Smooth muscle cell (in vitro differentiated cells): Measurements from ENCODE around the gene HSPB8. TPM values are rescaled to one million over a fixed set of nuclear protein-coding genes. Genes with fewer than 3 reads are reported as not detected.

Experiments
- DNase-seq: peaks from one replicate; lab custom pipeline; 2025; ENCODE audit not compliant: unreplicated experiment; lab: John Stamatoyannopoulos, UW
- H2AFZ ChIP-seq: fragments of 200-600 bp; sonication (generic); 2 replicates; pipeline ENCODE4 v1.6.0; 2016; ENCODE audit warnings: antibody characterized with exemption, low read depth, mild to moderate bottlenecking
- H3F3A ChIP-seq: fragments of 200-600 bp; sonication (generic); 2 replicates; pipeline ENCODE4 v1.6.0; 2017; ENCODE audit warnings: antibody characterized with exemption, low read depth
- H3K27ac ChIP-seq: fragments of 200-600 bp; sonication (generic); 2 replicates; pipeline ENCODE4 v1.5.1; 2016; ENCODE audit warnings: low read depth, mild to moderate bottlenecking
- H3K27me3 ChIP-seq: fragments of 200-600 bp; sonication (generic); 2 replicates; pipeline ENCODE4 v1.6.1; 2016; ENCODE audit warnings: low read depth, mild to moderate bottlenecking
- H3K36me3 ChIP-seq: fragments of 200-600 bp; sonication (generic); 2 replicates; pipeline ENCODE4 v1.5.1; 2016; ENCODE audit warnings: low read depth
- H3K4me1 ChIP-seq: fragments of 200-600 bp; sonication (generic); 2 replicates; pipeline ENCODE4 v1.5.1; 2016; ENCODE audit warnings: low read depth
- H3K4me2 ChIP-seq: fragments of 200-600 bp; sonication (generic); 2 replicates; pipeline ENCODE4 v1.6.0; 2016; ENCODE audit warnings: mild to moderate bottlenecking
- H3K4me3 ChIP-seq: fragments of 200-600 bp; sonication (generic); 2 replicates; pipeline ENCODE4 v1.5.1; 2016; ENCODE audit warnings: mild to moderate bottlenecking
- H3K79me2 ChIP-seq: fragments of 200-600 bp; sonication (generic); 2 replicates; pipeline ENCODE4 v1.6.0; 2016; ENCODE audit warnings: low read depth, mild to moderate bottlenecking
- H3K9ac ChIP-seq: fragments of 200-600 bp; sonication (generic); 2 replicates; pipeline ENCODE4 v1.6.0; 2016; ENCODE audit warnings: low read depth
- H3K9me3 ChIP-seq: fragments of 200-600 bp; sonication (generic); replicated peaks from 2 replicates; pipeline ENCODE4 v1.5.1; 2016; ENCODE audit warnings: low read depth
- H4K20me1 ChIP-seq: fragments of 200-600 bp; sonication (generic); 2 replicates; pipeline ENCODE4 v1.6.0; 2016; ENCODE audit warnings: low read depth
- WGBS: methylation state at CpG from one replicate; pipeline ENCODE4 v1.1.7; 2016; ENCODE audit warnings: low lambda C conversion rate; 5-methylcytosine and 5-hydroxymethylcytosine counted together
- polyA plus RNA-seq: library from polyadenylated mRNA; unstranded; fragments of >200 nt; fragmentation: Nextera tagmentation; extraction: Ambion mirVana; gene quantifications from 2 replicates; pipeline ENCODE4 v1.2.1, GENCODE V29; 2016
- total RNA-seq: library from RNA; depleted of rRNA; stranded (reverse); fragments of >200 nt; gene quantifications from 2 replicates; pipeline ENCODE4 v1.2.3, GENCODE V29; 2014
- TF ChIP-seq, protein P1 (sequence below): fragments of 200-600 bp; sonication (generic); IDR thresholded peaks from 2 replicates; pipeline ENCODE4 v1.5.1; 2017; ENCODE audit warnings: borderline replicate concordance, mild to moderate bottlenecking, antibody characterized with exemption; ENCODE audit not compliant: insufficient read depth, poor library complexity, severe bottlenecking

HSPB8 gene
- total and polyA plus RNA-seq, 2 experiments from 2014 or later: 38.4 to 103 TPM

DNA sequence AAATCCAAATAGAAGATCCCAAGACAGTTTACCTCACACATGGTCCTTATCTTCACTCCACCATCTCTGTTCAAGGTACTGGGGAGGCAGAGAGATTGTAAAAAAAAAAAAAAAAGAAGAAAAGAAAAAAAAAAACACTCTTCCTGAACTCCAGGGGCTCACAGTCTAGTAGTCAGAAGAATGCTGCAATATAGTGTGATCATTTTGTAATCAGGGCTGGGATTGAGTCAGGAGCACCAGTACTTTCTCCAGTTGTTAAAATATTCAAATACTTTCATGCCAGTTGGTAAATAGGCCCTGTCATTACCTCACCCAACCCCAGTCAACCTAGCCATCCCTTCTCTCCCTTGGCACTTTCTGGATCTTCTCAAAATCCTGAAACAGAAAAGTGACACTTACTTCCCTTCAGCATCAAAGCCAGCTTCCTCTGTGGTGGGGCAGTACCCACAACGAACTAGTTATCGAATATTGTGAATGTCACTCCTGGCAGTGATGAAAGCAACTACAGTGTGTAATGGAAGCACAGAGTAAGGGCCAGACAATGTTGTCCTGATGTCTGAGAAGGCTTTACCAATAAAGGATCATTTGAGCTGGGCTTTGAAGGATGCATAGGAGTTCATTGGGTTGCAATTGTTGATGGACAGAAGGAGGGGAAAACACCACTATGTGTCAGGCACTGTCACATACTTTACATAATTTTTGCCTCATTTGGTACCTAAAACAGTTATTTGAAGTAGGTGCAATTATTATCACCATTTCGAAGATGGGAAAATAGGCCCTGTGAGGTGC lies 44.3 kb upstream of the HSPB8 start:
- no peaks in the 10 kb centered on the region for H3K36me3 ChIP-seq
- H3K4me1 ChIP-seq: no peaks in the 10 kb centered on the region
- H3K9ac ChIP-seq: no peak overlapping the region
- H3K4me3 ChIP-seq: no peak overlapping the region
- H3K9me3 ChIP-seq: peaks cover 5% of the 10 kb centered on the region
- no peak for DNase-seq
- 92% methylated on average over 3 of the region's 3 CpGs for WGBS
- no peak overlapping the region for H3K4me2 ChIP-seq
- no peaks in the 10 kb centered on the region for H3K79me2 ChIP-seq
- no peaks in the 10 kb centered on the region for H4K20me1 ChIP-seq
- no peaks in the 10 kb centered on the region for H3F3A ChIP-seq
- TF ChIP-seq, protein P1, sequence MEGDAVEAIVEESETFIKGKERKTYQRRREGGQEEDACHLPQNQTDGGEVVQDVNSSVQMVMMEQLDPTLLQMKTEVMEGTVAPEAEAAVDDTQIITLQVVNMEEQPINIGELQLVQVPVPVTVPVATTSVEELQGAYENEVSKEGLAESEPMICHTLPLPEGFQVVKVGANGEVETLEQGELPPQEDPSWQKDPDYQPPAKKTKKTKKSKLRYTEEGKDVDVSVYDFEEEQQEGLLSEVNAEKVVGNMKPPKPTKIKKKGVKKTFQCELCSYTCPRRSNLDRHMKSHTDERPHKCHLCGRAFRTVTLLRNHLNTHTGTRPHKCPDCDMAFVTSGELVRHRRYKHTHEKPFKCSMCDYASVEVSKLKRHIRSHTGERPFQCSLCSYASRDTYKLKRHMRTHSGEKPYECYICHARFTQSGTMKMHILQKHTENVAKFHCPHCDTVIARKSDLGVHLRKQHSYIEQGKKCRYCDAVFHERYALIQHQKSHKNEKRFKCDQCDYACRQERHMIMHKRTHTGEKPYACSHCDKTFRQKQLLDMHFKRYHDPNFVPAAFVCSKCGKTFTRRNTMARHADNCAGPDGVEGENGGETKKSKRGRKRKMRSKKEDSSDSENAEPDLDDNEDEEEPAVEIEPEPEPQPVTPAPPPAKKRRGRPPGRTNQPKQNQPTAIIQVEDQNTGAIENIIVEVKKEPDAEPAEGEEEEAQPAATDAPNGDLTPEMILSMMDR: no peak
- H2AFZ ChIP-seq: no peak overlapping the region
- no peak overlapping the region for H3K27ac ChIP-seq
- no peaks in the 10 kb centered on the region for H3K27me3 ChIP-seq

GRCh38 chr12:119136811-119137410 lies 41.8 kb upstream of the HSPB8 start:
- Histone ChIP-seq H3K4me3 (no peak overlapping the region), H3K9ac (no peak overlapping the region), H3K9me3 (peaks cover 5% of the 10 kb centered on the region), H3F3A (no peaks in the 10 kb centered on the region), H3K36me3 (no peaks in the 10 kb centered on the region), H3K27ac (no peak overlapping the region), H4K20me1 (no peaks in the 10 kb centered on the region), H3K27me3 (no peaks in the 10 kb centered on the region), H3K79me2 (no peaks in the 10 kb centered on the region), H3K4me1 (no peaks in the 10 kb centered on the region), H2AFZ (no peak overlapping the region), H3K4me2 (no peak overlapping the region)
- WGBS: 89% methylated on average over 4 of the region's 4 CpGs
- DNase-seq: no peak
- TF ChIP-seq, protein P1: no peak

DNA sequence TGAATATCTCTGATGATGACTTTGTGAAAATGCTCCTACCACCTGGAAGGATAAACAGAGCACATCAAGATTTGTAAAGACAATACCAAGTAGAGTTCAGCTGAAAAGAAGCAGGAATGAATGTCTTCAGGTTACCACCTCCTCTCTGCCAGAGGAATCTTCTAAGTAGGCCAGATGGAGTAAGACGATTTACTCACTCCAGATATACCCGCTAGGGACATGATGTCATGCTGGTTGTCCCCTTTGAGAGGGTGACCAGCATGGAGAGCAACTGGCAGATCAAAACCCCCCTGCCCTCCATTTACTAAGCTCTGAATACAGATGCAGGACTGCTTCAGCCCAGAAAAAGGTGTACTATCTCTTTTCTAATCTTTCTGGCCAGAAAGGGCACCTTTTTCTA lies 39.3 kb upstream of the HSPB8 start:
- Histone ChIP-seq H4K20me1 (no peaks in the 10 kb centered on the region), H3K4me1 (no peaks in the 10 kb centered on the region)
- TF ChIP-seq, protein P1: no peak

DNA sequence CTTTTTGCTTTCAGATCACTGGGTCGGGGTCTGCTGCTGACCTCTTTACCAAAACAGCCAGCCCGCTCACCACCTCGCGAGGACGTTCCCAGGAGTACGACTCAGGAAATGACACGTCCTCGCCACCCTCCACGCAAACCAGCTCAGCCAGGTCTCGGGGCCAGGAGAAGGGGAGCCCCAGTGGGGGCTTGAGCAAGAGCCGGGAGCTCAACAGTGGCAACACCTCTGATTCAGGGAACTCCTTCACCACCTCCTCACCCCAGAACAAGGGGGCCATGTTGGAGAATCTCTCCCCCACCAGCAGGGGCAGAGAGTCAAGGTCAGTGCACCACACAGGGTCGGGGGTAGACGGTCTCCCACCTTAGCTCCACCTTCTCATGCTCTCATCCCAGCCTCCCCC lies 33.4 kb upstream of the HSPB8 start:
- Histone ChIP-seq H3K27ac (no peak overlapping the region), H3K9ac (no peak overlapping the region), H3K36me3 (no peaks in the 10 kb centered on the region), H3F3A (no peaks in the 10 kb centered on the region), H3K4me1 (peaks cover 5% of the 10 kb centered on the region), H3K9me3 (no peaks in the 10 kb centered on the region), H3K4me3 (no peak overlapping the region), H4K20me1 (no peaks in the 10 kb centered on the region), H3K4me2 (no peak overlapping the region), H2AFZ (no peak overlapping the region), H3K79me2 (no peaks in the 10 kb centered on the region), H3K27me3 (no peaks in the 10 kb centered on the region)
- TF ChIP-seq, protein P1: no peak
- DNase-seq: no peak
- WGBS: 59% methylated on average over 13 of the region's 13 CpGs

More for the DNA sequence above, 39.3 kb upstream of the HSPB8 start:
- H3K27me3 ChIP-seq: no peaks in the 10 kb centered on the region
- no peaks in the 10 kb centered on the region for H3K36me3 ChIP-seq
- no peak overlapping the region for H3K27ac ChIP-seq
- no peak overlapping the region for H3K9ac ChIP-seq
- no peak overlapping the region for H3K4me3 ChIP-seq
- no peak overlapping the region for H2AFZ ChIP-seq
- H3K79me2 ChIP-seq: no peaks in the 10 kb centered on the region
- H3K4me2 ChIP-seq: no peak overlapping the region
- WGBS: 87% methylated on average over 2 of the region's 2 CpGs
- no peaks in the 10 kb centered on the region for H3F3A ChIP-seq
- DNase-seq: no peak
- H3K9me3 ChIP-seq: no peaks in the 10 kb centered on the region
